ENCODE measurements around the gene TPCN2.

Gene TPCN2

DNA sequence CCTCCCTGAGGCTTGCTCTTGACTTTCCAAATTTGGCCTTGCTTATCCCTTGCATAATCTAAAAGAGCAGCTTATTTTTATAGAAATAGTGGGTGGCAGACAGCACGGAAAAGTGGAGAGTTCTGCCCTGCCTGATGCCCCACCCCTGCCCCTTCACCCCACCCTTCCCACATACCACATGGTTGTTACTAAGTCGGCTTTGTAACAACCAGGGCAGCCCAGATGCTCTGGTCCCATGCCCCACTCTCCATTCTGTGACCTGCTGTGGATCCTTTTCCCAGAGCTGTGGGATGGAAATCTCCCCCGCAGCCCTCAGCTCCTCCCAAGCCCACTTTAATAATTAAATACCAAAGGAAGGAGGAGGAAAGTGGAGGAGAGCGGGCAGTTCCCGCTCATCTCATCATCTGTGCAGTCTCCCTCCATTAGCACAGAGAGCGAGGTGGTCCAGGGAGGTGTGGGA is 46.6 kb upstream of the TPCN2 start:
- no peak overlapping the region for H3K4me3 ChIP-seq (ENCODE audit: low read depth, low read length)
- TF ChIP-seq, protein P1, sequence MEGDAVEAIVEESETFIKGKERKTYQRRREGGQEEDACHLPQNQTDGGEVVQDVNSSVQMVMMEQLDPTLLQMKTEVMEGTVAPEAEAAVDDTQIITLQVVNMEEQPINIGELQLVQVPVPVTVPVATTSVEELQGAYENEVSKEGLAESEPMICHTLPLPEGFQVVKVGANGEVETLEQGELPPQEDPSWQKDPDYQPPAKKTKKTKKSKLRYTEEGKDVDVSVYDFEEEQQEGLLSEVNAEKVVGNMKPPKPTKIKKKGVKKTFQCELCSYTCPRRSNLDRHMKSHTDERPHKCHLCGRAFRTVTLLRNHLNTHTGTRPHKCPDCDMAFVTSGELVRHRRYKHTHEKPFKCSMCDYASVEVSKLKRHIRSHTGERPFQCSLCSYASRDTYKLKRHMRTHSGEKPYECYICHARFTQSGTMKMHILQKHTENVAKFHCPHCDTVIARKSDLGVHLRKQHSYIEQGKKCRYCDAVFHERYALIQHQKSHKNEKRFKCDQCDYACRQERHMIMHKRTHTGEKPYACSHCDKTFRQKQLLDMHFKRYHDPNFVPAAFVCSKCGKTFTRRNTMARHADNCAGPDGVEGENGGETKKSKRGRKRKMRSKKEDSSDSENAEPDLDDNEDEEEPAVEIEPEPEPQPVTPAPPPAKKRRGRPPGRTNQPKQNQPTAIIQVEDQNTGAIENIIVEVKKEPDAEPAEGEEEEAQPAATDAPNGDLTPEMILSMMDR (IDR thresholded peaks at IDR 0.05; ENCODE audit: low read depth, low read length), result no peak
- no peak for DNase-seq (ENCODE audit: low read depth, low spot score)
- in situ Hi-C loops (cut with HindIII; ENCODE audit: low sequenced_read_pairs), result no loop called here

DNA sequence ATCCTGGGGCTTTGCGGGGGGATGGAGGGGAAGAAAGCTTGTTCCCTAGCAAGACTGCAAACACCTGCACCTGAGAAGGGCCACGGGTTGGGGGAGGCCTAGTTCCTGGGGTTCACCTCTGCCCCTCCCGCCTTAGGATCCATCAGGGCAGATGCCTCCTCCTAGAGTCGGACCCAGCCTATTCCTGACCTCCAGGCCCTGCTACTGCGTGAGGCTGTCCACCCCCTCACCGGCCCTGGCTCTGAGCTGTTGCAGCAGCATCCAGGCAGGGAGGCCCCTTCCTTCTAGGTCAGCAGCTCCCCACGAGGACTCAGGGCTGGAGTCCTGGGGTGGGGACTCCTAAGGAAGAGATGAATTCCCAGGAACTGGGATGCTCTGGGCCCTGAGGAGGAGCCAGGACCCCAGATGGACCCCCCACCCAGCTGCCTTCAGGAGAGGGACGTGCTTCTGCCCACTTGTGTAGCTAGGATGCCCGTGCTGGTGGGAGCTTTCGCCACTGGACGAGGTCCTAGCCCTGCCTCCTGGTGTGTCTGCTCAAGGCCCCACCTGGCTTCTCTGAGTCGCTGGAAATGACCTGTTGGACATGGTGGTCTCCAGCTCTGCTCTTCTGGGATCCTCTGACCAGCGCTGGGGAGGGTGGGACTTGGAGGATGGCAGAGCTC is 46.0 kb upstream of the TPCN2 start:
- TF ChIP-seq, protein P1 (IDR thresholded peaks at IDR 0.05; ENCODE audit: low read depth, low read length), result no peak
- no peak for DNase-seq (ENCODE audit: low read depth, low spot score)
- in situ Hi-C loops (cut with HindIII; ENCODE audit: low sequenced_read_pairs), result no loop called here
- H3K4me3 ChIP-seq (ENCODE audit: low read depth, low read length), result no peak overlapping the region

DNA sequence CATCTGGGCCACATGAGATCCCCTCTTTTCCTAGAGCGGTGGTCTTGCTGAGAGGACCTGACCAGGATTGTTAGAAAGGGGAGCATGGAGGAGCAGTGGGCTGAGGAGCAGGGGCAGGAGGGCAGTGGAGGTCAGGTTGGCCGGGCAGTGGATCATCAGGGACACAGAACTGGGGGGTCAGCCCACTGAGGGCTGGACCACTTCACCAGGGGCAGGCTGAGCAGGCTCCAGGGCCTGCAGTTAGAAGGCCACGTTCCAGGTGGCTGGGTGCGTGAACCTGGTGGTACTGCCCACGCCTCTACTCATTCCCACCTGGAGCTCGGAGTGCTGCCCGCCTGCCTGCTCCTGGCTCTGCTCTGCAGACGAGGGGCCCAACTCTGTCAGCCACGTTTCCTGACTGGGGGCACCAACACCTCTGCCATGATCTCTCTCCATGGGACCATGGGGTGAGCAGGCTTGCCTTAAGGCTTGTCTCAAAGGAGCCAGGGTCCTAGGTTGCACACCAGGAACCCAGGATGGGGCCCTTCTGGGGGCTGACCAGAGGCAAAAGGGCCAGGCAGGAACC is 45.3 kb upstream of the TPCN2 start:
- H3K4me3 ChIP-seq (ENCODE audit: low read depth, low read length), result no peak overlapping the region
- DNase-seq (ENCODE audit: low read depth, low spot score), result no peak
- in situ Hi-C loops (cut with HindIII; ENCODE audit: low sequenced_read_pairs), result no loop called here
- TF ChIP-seq, protein P1 (IDR thresholded peaks at IDR 0.05; ENCODE audit: low read depth, low read length), result no peak

DNA sequence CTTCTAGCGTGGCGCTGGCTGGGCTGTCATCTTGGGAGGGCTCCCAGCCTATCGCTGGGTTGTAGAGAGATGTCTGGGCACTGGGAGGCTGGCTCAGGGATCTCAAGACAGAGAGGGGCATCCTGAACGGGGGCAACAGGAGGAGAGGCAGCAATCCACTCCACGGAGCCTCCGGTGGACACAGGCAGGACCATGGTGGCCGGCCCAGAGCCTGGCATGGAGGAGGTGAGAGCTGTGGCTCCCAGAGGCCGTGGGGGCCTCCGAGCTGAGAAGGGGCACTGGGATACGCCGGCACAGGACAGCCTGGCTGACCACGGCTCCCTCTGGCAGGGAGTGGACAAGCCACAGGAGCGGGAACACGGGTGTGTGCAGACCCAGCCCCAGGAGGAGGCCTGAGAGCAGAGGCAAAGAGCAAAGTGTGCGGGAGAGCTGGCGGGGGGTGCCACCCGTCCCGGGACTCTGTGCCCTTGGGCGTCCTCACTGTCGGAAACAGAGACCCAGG is 44.8 kb upstream of the TPCN2 start:
- in situ Hi-C loops (cut with HindIII; ENCODE audit: low sequenced_read_pairs), result no loop called here
- H3K4me3 ChIP-seq (ENCODE audit: low read depth, low read length), result no peak overlapping the region
- TF ChIP-seq, protein P1 (IDR thresholded peaks at IDR 0.05; ENCODE audit: low read depth, low read length), result no peak
- no peak for DNase-seq (ENCODE audit: low read depth, low spot score)

DNA sequence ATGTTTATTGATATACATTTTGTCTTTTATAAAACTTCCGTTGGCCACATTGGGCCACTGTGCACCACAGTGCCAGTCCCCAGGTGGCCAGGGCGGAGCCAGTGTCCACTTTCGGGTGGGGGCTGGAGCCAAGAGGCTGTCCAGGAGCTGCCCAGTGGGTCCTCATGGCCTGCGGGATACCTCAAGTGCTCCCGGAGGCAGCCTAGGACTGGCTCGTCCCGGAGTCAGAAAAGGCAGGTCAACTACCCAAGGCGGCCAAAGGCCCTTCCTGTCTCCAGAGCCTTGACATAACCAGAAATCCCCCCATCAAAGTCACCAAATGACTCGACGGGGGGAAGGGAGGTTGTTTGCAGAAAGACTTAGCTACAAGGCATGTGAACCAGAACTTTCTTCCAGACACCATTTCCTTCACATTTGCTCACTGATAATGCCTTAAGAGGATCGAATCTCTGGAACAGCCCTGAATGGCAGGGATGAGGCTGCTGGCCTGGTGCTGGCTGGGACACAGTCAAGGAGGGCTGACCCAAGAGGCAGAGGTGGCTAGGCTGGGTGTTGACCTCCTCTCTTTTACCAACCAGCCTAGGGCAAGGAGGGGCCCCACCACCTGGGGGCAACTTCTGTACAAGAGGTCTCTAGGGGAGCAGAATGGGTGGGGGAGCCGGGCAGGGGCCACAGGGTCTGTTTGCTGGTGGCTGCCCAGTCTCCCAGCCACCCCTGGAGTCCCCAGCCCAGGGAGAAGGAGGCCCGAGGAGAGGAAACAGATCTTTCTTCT is 44.1 kb upstream of the TPCN2 start:
- DNase-seq (ENCODE audit: low read depth, low spot score), result no peak
- H3K4me3 ChIP-seq (ENCODE audit: low read depth, low read length), result no peak overlapping the region
- TF ChIP-seq, protein P1 (IDR thresholded peaks at IDR 0.05; ENCODE audit: low read depth, low read length), result no peak
- in situ Hi-C loops (cut with HindIII; ENCODE audit: low sequenced_read_pairs), result no loop called here

DNA sequence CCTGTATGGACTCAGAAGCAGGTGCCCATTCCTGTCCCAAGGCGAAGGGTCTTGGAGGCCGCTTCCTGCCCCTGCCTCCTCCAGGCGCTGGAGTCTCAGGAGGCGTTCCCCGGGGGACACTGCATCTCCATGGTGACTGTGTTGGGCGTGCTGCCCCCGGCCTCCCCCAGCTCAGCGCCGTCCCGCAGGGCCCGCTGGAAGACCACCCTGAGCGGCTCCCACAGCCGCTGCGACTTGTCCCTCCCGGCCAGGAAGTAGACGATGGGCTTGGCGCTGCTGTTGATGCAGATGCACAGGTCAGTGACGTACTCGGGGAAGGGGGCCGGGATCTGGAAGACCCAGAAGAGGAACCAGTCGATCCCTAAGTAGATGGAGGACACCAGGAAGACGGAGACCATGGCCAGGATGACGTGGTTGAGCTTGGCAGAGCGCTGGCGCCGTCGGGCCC is 43.5 kb upstream of the TPCN2 start:
- in situ Hi-C loops (cut with HindIII; ENCODE audit: low sequenced_read_pairs), result no loop called here
- no peak overlapping the region for H3K4me3 ChIP-seq (ENCODE audit: low read depth, low read length)
- DNase-seq (ENCODE audit: low read depth, low spot score), result no peak
- TF ChIP-seq, protein P1 (IDR thresholded peaks at IDR 0.05; ENCODE audit: low read depth, low read length), result no peak

Measured in astrocyte of the spinal cord (primary cell).